H9 (cell line): ENCODE results near the gene ARHGAP45. TPM values are rescaled to one million over a fixed set of nuclear protein-coding genes. Genes with fewer than 3 reads are reported as not detected.

ENCODE experiments used
- DNase-seq: peaks from one replicate; pipeline ENCODE4 v3.0.0-alpha.2; 2017
- H2AFZ ChIP-seq: one replicate; pipeline ENCODE4 v1.6.1; 2013; ENCODE audit warnings: mild to moderate bottlenecking, low read length, control low read depth, moderate library complexity
- H2AK5ac ChIP-seq: 2 replicates; pipeline ENCODE4 v1.6.1; 2013; ENCODE audit warnings: low read length, control low read depth, mixed read lengths; ENCODE audit not compliant: insufficient read length
- H2BK120ac ChIP-seq: one replicate; pipeline ENCODE4 v1.6.1; 2013; ENCODE audit warnings: low read depth, mild to moderate bottlenecking, low read length, control low read depth, inconsistent platforms; ENCODE audit not compliant: poor library complexity, severe bottlenecking
- H2BK12ac ChIP-seq: 2 replicates; pipeline ENCODE4 v1.6.1; 2013; ENCODE audit warnings: low read length, control low read depth, mixed read lengths, low read depth; ENCODE audit not compliant: insufficient read length
- H2BK15ac ChIP-seq: 2 replicates; pipeline ENCODE4 v1.6.1; 2013; ENCODE audit warnings: low read depth, low read length, control low read depth
- H2BK20ac ChIP-seq: one replicate; pipeline ENCODE4 v1.6.1; 2013; ENCODE audit warnings: low read depth, mild to moderate bottlenecking, low read length, control low read depth, inconsistent platforms; ENCODE audit not compliant: poor library complexity, severe bottlenecking
- H2BK5ac ChIP-seq: 2 replicates; pipeline ENCODE4 v1.6.1; 2013; ENCODE audit warnings: low read length, control low read depth, mixed read lengths; ENCODE audit not compliant: insufficient read length
- H3K14ac ChIP-seq: 2 replicates; pipeline ENCODE4 v1.6.1; 2013; ENCODE audit warnings: low read length, control low read depth; ENCODE audit not compliant: insufficient read depth
- H3K18ac ChIP-seq: 2 replicates; pipeline ENCODE4 v1.6.1; 2013; ENCODE audit warnings: low read depth, mild to moderate bottlenecking, mixed read lengths, low read length, control low read depth; ENCODE audit not compliant: insufficient read length
- H3K23ac ChIP-seq: 2 replicates; pipeline ENCODE4 v1.6.1; 2013; ENCODE audit warnings: low read length, control low read depth, mixed read lengths, low read depth; ENCODE audit not compliant: insufficient read length
- H3K23me2 ChIP-seq: 2 replicates; pipeline ENCODE4 v1.6.1; 2013; ENCODE audit warnings: low read depth, mild to moderate bottlenecking, mixed read lengths, low read length, control low read depth; ENCODE audit not compliant: insufficient read length, poor library complexity, severe bottlenecking
- H3K27ac ChIP-seq: 2 replicates; pipeline ENCODE4 v1.5.1; 2013; ENCODE audit warnings: low read length, control low read depth, mixed read lengths, low read depth; ENCODE audit not compliant: insufficient read length
- H3K27me3 ChIP-seq: 2 replicates; pipeline ENCODE4 v1.6.1; 2013; ENCODE audit warnings: low read length, control low read depth, inconsistent platforms; ENCODE audit not compliant: insufficient read depth
- H3K4ac ChIP-seq: 2 replicates; pipeline ENCODE4 v1.6.1; 2013; ENCODE audit warnings: low read depth, mild to moderate bottlenecking, control low read depth, inconsistent platforms, low read length, moderate library complexity
- H3K4me1 ChIP-seq: 2 replicates; pipeline ENCODE4 v1.6.1; 2013; ENCODE audit warnings: low read length, control low read depth, inconsistent platforms; ENCODE audit not compliant: insufficient read depth
- H3K4me2 ChIP-seq: 2 replicates; pipeline ENCODE4 v1.6.1; 2013; ENCODE audit warnings: low read length, control low read depth, mixed read lengths; ENCODE audit not compliant: insufficient read length, insufficient read depth
- H3K56ac ChIP-seq: 2 replicates; pipeline ENCODE4 v1.6.1; 2013; ENCODE audit warnings: low read depth, mild to moderate bottlenecking, mixed read lengths, low read length, control low read depth; ENCODE audit not compliant: insufficient read length
- H3K79me1 ChIP-seq: 2 replicates; pipeline ENCODE4 v1.6.1; 2013; ENCODE audit warnings: low read depth, mild to moderate bottlenecking, moderate library complexity, low read length, control low read depth, inconsistent platforms; ENCODE audit not compliant: insufficient read depth, poor library complexity, severe bottlenecking
- H3K79me2 ChIP-seq: 2 replicates; pipeline ENCODE4 v1.6.1; 2013; ENCODE audit warnings: low read length, control low read depth, inconsistent platforms; ENCODE audit not compliant: insufficient read depth
- H3K9ac ChIP-seq: 2 replicates; pipeline ENCODE4 v1.6.1; 2013; ENCODE audit warnings: low read length, control low read depth, mixed read lengths; ENCODE audit not compliant: insufficient read length; ENCODE audit errors: extremely low read depth
- H3K9me3 ChIP-seq: one replicate; pipeline ENCODE4 v1.6.1; 2013; ENCODE audit warnings: low read depth, low read length, inconsistent platforms; ENCODE audit not compliant: control insufficient read depth
- H3T11ph ChIP-seq: one replicate; pipeline ENCODE4 v1.6.1; 2013; ENCODE audit warnings: mild to moderate bottlenecking, low read length, control low read depth, inconsistent platforms
- H4K20me1 ChIP-seq: one replicate; pipeline ENCODE4 v1.6.1; 2013; ENCODE audit not compliant: control insufficient read depth, insufficient read length, insufficient read depth
- H4K5ac ChIP-seq: 2 replicates; pipeline ENCODE4 v1.6.1; 2013; ENCODE audit warnings: low read depth, mild to moderate bottlenecking, mixed read lengths, low read length, control low read depth; ENCODE audit not compliant: insufficient read length
- H4K8ac ChIP-seq: replicated peaks from 2 replicates; pipeline ENCODE4 v1.6.1; 2013; ENCODE audit warnings: low read length, control low read depth, mixed read lengths, low read depth; ENCODE audit not compliant: insufficient read length
- H4K91ac ChIP-seq: 2 replicates; pipeline ENCODE4 v1.6.1; 2013; ENCODE audit warnings: low read depth, mild to moderate bottlenecking, moderate library complexity, mixed read lengths, low read length, control low read depth; ENCODE audit not compliant: insufficient read length
- H3K27ac Mint-ChIP-seq, 3 experiments: 2 replicates in 2 of 3; 3 replicates in 1 of 3; pipeline ENCODE4 v1.8.0; 2020 to 2021; ENCODE audit warnings: mixed read lengths in 3 of 3, mild to moderate bottlenecking in 1 of 3, moderate library complexity in 1 of 3
- H3K27me3 Mint-ChIP-seq: 2 replicates; pipeline ENCODE4 v1.8.0; 2021; ENCODE audit warnings: low read depth, mild to moderate bottlenecking, moderate library complexity, mixed read lengths
- H3K36me3 Mint-ChIP-seq, 3 experiments: 2 replicates in 2 of 3; 3 replicates in 1 of 3; pipeline ENCODE4 v1.8.0; 2020 to 2021; ENCODE audit warnings: low read depth in 3 of 3, mixed read lengths in 3 of 3; ENCODE audit not compliant: insufficient read depth in 1 of 3
- H3K4me1 Mint-ChIP-seq, 2 experiments: 2 replicates each; pipeline ENCODE4 v1.8.0; 2020; ENCODE audit warnings: mixed read lengths in 2 of 2
- H3K4me3 Mint-ChIP-seq, 2 experiments: 2 replicates in 1 of 2; 3 replicates in 1 of 2; pipeline ENCODE4 v1.8.0; 2020 to 2021; ENCODE audit warnings: mild to moderate bottlenecking in 2 of 2, mixed read lengths in 2 of 2, moderate library complexity in 1 of 2
- H3K9me3 Mint-ChIP-seq, 2 experiments: 2 replicates in 1 of 2; 3 replicates in 1 of 2; pipeline ENCODE4 v1.8.0; 2020; ENCODE audit warnings: mild to moderate bottlenecking in 2 of 2, mixed read lengths in 2 of 2, moderate library complexity in 1 of 2
- WGBS: extraction: QIAGEN DNeasy Blood & Tissue Kit; methylation state at CpG from one replicate; pipeline ENCODE4 v1.1.7; 2013; ENCODE audit warnings: missing lambda C conversion rate, low lambda C conversion rate, mixed read lengths; ENCODE audit not compliant: insufficient read length; ENCODE audit errors: extremely low coverage; 5-methylcytosine and 5-hydroxymethylcytosine counted together
- total RNA-seq: library from RNA; stranded (reverse); gene quantifications from 2 replicates; pipeline ENCODE4 v1.2.1, GENCODE V29; 2021
- TF ChIP-seq, protein P1 (sequence below): fragments of 200-600 bp; sonication (generic); conservative IDR thresholded peaks from 3 replicates; pipeline ENCODE4 v1.8.0; 2021; ENCODE audit warnings: antibody characterized with exemption, mild to moderate bottlenecking

The ARHGAP45 gene
- total RNA-seq, 1 experiment from 2014 or later, result 39.8 TPM

DNA sequence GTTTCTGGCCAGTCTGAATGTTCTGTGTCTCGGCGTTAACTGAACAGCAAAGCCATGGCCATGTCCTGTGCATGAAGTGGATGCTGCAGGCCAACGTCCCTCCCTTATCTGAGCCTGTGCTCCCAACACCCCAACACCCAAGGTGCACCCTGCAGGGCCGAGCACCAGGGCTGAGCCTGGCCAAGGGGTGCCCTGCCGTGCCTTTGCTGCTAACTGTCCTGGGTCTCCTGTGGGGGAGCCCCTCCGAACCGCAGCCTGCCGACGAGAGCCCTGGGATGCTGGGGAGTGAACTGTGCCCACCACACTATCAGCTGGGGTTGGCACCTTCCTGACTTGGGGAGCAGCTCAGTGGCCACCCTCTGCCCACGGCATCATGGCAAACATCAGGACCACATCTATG, 54.4 kb downstream of the ARHGAP45 start:
- no peak overlapping the region for H3K14ac ChIP-seq
- Mint-ChIP-seq H3K36me3 (peaks cover 14 to 48% (median 28%) of the 10 kb centered on the region in 3 experiments; a peak in 6 of 7 replicates), H3K4me3 (no peak overlapping the region), H3K9me3 (no peaks in the 10 kb centered on the region; a peak in 1 of 5 replicates), H3K4me1 (peaks cover 2 to 7% of the 10 kb centered on the region in 2 experiments; a peak in 3 of 4 replicates), H3K27me3 (no peaks in the 10 kb centered on the region), H3K27ac (peak overlapping the region in 1 of 3 experiments; percentile 36; a peak in 2 of 7 replicates)
- no peak overlapping the region for H3K18ac ChIP-seq
- no peak overlapping the region for H3K23ac ChIP-seq
- WGBS, result no CpG with 5 or more reads among the region's 10 CpGs
- H3K56ac ChIP-seq, result no peak overlapping the region
- no peak overlapping the region for H2BK120ac ChIP-seq
- no peaks in the 10 kb centered on the region for H3K79me2 ChIP-seq
- H4K91ac ChIP-seq, result no peak overlapping the region
- no peak overlapping the region for H2AK5ac ChIP-seq
- TF ChIP-seq, protein P1, sequence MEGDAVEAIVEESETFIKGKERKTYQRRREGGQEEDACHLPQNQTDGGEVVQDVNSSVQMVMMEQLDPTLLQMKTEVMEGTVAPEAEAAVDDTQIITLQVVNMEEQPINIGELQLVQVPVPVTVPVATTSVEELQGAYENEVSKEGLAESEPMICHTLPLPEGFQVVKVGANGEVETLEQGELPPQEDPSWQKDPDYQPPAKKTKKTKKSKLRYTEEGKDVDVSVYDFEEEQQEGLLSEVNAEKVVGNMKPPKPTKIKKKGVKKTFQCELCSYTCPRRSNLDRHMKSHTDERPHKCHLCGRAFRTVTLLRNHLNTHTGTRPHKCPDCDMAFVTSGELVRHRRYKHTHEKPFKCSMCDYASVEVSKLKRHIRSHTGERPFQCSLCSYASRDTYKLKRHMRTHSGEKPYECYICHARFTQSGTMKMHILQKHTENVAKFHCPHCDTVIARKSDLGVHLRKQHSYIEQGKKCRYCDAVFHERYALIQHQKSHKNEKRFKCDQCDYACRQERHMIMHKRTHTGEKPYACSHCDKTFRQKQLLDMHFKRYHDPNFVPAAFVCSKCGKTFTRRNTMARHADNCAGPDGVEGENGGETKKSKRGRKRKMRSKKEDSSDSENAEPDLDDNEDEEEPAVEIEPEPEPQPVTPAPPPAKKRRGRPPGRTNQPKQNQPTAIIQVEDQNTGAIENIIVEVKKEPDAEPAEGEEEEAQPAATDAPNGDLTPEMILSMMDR, result no peak
- no peaks in the 10 kb centered on the region for H4K20me1 ChIP-seq
- no peaks in the 10 kb centered on the region for H3K23me2 ChIP-seq
- no peak overlapping the region for H4K8ac ChIP-seq
- H2BK12ac ChIP-seq, result no peak overlapping the region
- no peak overlapping the region for H3K27ac ChIP-seq
- no peak overlapping the region for H3T11ph ChIP-seq
- H4K5ac ChIP-seq, result no peak overlapping the region
- H2AFZ ChIP-seq, result no peak overlapping the region
- H3K79me1 ChIP-seq, result no peaks in the 10 kb centered on the region
- H3K9me3 ChIP-seq, result no peaks in the 10 kb centered on the region
- no peak overlapping the region for H3K9ac ChIP-seq
- no peak overlapping the region for H2BK20ac ChIP-seq
- H3K4me2 ChIP-seq, result no peak overlapping the region
- DNase-seq, result no peak
- H2BK5ac ChIP-seq, result no peak overlapping the region
- no peak overlapping the region for H3K4ac ChIP-seq
- H3K4me1 ChIP-seq, result no peaks in the 10 kb centered on the region
- no peak overlapping the region for H2BK15ac ChIP-seq
- no peaks in the 10 kb centered on the region for H3K27me3 ChIP-seq
